ENCODE measurements around the gene MEGF6. TPM values are rescaled to one million over a fixed set of nuclear protein-coding genes. Genes with fewer than 3 reads are reported as not detected.

MEGF6 gene
- total RNA-seq, 2 donors from 2014 or later = 273 to 304 TPM

DNA sequence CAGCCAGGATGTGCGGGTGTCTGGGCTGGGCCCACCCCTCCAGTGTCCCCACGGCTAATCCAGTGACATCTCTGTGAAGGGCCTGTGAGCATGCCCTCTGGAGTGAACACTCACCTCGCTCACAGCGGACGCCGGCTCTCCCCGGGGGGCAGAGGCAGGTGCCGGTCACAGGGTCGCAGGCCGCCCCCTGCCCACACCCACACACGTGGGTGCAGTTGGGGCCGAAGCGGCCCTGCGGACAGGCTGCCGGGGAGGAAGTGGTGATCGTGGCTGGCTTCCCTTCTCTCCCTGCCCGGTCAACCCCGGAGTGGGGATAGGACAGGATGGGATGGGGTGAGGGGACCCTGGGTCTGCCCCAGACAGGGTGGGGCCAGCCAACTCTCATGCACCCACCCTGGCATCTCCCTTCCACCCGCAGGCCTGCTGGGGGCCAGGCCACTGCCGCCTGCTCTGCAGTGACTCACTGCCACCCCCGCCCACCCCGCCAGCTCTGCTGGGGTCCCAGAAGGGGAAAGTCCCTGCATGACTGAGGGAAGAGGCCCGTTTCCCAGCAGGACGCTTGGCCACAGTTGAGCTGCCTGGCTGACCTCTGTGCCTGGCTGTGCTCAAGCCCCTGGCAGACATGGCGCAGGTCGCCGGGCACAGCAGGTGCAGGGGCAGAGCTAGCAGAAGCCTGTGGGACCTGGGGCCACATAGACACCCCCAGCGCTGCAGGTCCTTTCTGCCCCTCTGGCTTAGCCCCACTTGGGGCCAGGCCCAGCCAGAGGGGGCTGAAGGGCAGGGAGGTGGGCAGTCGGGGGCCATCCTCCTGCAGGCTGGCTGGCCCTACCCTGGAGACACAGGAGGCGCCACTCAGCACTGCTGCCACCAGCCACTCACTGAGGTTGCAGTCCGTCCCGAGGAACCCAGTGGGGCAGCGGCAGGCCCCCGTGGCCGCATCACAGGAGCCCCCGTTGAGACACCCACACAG, 115.2 kb downstream of the MEGF6 start:
- H3K27me3 ChIP-seq (replicated peaks; ENCODE audit: insufficient read depth) = no peaks in the 10 kb centered on the region
- DNase-seq (ENCODE audit: low spot score) = no peak
- no peak for ATAC-seq (ENCODE audit: insufficient number of reproducible peaks, low FRiP score, low read depth)
- no peak overlapping the region for H3K4me3 ChIP-seq
- H3K9me3 ChIP-seq = no peaks in the 10 kb centered on the region
- no peak overlapping the region for H3K27ac ChIP-seq
- peaks cover 54% of the 10 kb centered on the region for H3K36me3 ChIP-seq
- no peak for TF ChIP-seq CTCF (IDR thresholded peaks at IDR 0.05)
- H3K4me1 ChIP-seq (ENCODE audit: control insufficient read depth in 1 of 2, low read depth in 2 of 2) = no peaks in the 10 kb centered on the region

GRCh38 chr1:3494321-3495308, 116.7 kb downstream of the MEGF6 start:
- H3K4me3 ChIP-seq = no peak overlapping the region
- no peaks in the 10 kb centered on the region for H3K27me3 ChIP-seq (replicated peaks; ENCODE audit: insufficient read depth)
- peaks cover 53% of the 10 kb centered on the region for H3K36me3 ChIP-seq
- no peaks in the 10 kb centered on the region for H3K4me1 ChIP-seq (ENCODE audit: control insufficient read depth in 1 of 2, low read depth in 2 of 2)
- no peak for ATAC-seq (ENCODE audit: insufficient number of reproducible peaks, low FRiP score, low read depth)
- TF ChIP-seq CTCF (IDR thresholded peaks at IDR 0.05) = no peak
- no peak overlapping the region for H3K27ac ChIP-seq
- H3K9me3 ChIP-seq = no peaks in the 10 kb centered on the region
- no peak for DNase-seq (ENCODE audit: low spot score)

DNA sequence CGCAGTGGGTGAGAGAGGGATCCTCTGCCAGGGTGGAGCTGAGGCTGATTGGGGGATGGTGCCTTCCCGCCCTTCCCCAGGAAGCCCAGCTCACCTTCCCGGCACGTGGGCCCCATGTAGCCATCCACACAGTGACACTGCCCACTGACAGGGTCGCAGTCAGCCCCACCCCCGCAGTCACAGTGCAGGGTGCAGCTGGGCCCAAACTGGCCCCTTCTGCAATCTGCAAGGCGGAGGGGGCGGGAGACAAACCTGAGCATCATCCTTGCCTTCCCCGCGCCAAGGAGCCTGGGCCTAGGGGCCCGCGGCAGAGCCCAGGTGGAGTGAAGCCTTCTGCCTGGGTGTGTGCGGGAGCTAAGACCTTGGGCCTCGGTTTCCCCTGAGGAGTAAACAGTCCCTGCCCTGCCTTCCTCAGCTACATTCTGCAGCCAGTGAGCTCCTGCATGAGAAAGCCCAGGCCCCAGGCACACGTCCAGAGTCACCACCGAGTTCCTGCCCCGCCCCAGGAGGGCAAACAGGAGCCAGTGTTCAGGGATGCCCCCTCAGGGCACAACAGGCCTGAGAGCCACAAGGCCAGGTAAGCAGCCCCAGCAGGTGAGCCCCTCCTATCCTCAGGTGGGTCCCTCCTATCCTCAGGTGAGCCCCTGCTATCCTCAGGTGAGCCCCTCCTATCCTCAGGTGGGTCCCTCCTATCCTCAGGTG, 118.6 kb downstream of the MEGF6 start:
- Histone ChIP-seq H3K27ac (no peak overlapping the region), H3K4me1 (ENCODE audit: control insufficient read depth in 1 of 2, low read depth in 2 of 2) (no peaks in the 10 kb centered on the region), H3K9me3 (peaks cover 10% of the 10 kb centered on the region), H3K36me3 (peaks cover 47% of the 10 kb centered on the region), H3K4me3 (no peak overlapping the region), H3K27me3 (replicated peaks; ENCODE audit: insufficient read depth) (no peaks in the 10 kb centered on the region)
- DNase-seq (ENCODE audit: low spot score) (no peak), ATAC-seq (ENCODE audit: insufficient number of reproducible peaks, low FRiP score, low read depth) (no peak)
- TF ChIP-seq CTCF (IDR thresholded peaks at IDR 0.05) = no peak

GRCh38 chr1:3491291-3492246, 119.7 kb downstream of the MEGF6 start:
- H3K9me3 ChIP-seq = peaks cover 10% of the 10 kb centered on the region
- peak; percentile 38 for ATAC-seq (ENCODE audit: insufficient number of reproducible peaks, low FRiP score, low read depth)
- TF ChIP-seq CTCF (IDR thresholded peaks at IDR 0.05) = peak; percentile 100
- no peaks in the 10 kb centered on the region for H3K27me3 ChIP-seq (replicated peaks; ENCODE audit: insufficient read depth)
- no peak overlapping the region for H3K4me3 ChIP-seq
- no peaks in the 10 kb centered on the region for H3K4me1 ChIP-seq (ENCODE audit: control insufficient read depth in 1 of 2, low read depth in 2 of 2)
- peaks cover 39% of the 10 kb centered on the region for H3K36me3 ChIP-seq
- DNase-seq (ENCODE audit: low spot score) = peak; percentile 19
- H3K27ac ChIP-seq = no peak overlapping the region

Data from thoracic aorta (tissue), 2 donors.